K562 (cell line): ENCODE data around the gene FRMD5. TPM values are rescaled to one million over a fixed set of nuclear protein-coding genes. Genes with fewer than 3 reads are reported as not detected.

Experiments
- ATAC-seq: fragments of 200-7000 bp; cut with Tn5 transposase; 3 replicates; pipeline ENCODE4 v1.9.1; 2020; ENCODE audit warnings: moderate library complexity
- BruUV-seq: library from RNA; stranded (reverse); fragments of 400-500 nt; replicated peaks from 2 replicates; lab custom pipeline; 2021; lab: Mats Ljungman, UMichigan
- CTCF ChIA-PET: fragments of 300-600 bp; formaldehyde crosslinking; extraction: SDS; loops from one replicate; lab custom pipeline; 2021; ENCODE audit warnings: low intra/inter-chr PET ratio; lab: Yijun Ruan, JAX
- POLR2A ChIA-PET: fragments of 300-600, 350-650 bp; sonication (Branson Sonifier 250); formaldehyde crosslinking; extraction: SDS; loops from one replicate; lab custom pipeline; 2021; ENCODE audit warnings: antibody characterized with exemption, inconsistent platforms; lab: Yijun Ruan, JAX
- DNase-seq, 4 experiments: peaks; one replicate each; pipeline versions ENCODE4 v3.0.0 to v3.0.0-alpha.2; 2011 to 2018; ENCODE audit warnings: low spot score in 3 of 4, mixed read lengths in 3 of 4; ENCODE audit errors: extremely low read depth in 1 of 4
- FAIRE-seq: peaks from 2 replicates; lab custom pipeline; 2011; peaks lifted over from hg19 to GRCh38; lab: Jason Lieb, UNC
- H2AFZ ChIP-seq: 2 replicates; pipeline ENCODE4 v1.6.0; 2011; ENCODE audit warnings: low read depth, low read length, control low read depth, inconsistent platforms
- H3K27ac ChIP-seq: fragments of 200-600 bp; 3 replicates; pipeline ENCODE4 v1.8.0; 2011; ENCODE audit warnings: low read depth, mild to moderate bottlenecking, control low read depth, inconsistent platforms, low read length, moderate library complexity, mixed read lengths; ENCODE audit errors: extremely low read depth
- H3K27me3 ChIP-seq, 2 experiments: fragments of 300-600 bp in 1 of 2; 2 replicates in 1 of 2; 3 replicates in 1 of 2; pipeline versions ENCODE4 v1.6.0 to v1.8.0; 2011; ENCODE audit warnings: inconsistent platforms in 2 of 2, low read length in 2 of 2, mild to moderate bottlenecking in 1 of 2, mixed read lengths in 1 of 2, moderate library complexity in 1 of 2; ENCODE audit not compliant: control insufficient read depth in 2 of 2, insufficient read depth in 2 of 2
- H3K36me3 ChIP-seq: fragments of 300-600 bp; 3 replicates; pipeline ENCODE4 v1.8.0; 2011; ENCODE audit warnings: mild to moderate bottlenecking, low read length, inconsistent platforms; ENCODE audit not compliant: control insufficient read depth, insufficient read depth
- H3K4me1 ChIP-seq, 2 experiments: fragments of 200-600 bp in 1 of 2; replicated peaks in 1 of 2; 2 replicates in 1 of 2; 3 replicates in 1 of 2; pipeline versions ENCODE4 v1.5.1 to v1.8.0; 2011; ENCODE audit warnings: inconsistent platforms in 2 of 2, low read length in 2 of 2, mild to moderate bottlenecking in 1 of 2, mixed read lengths in 1 of 2, moderate library complexity in 1 of 2; ENCODE audit not compliant: control insufficient read depth in 2 of 2, insufficient read depth in 2 of 2
- H3K4me2 ChIP-seq: 2 replicates; pipeline ENCODE4 v1.6.1; 2011; ENCODE audit warnings: low read length, control low read depth, inconsistent platforms, mixed read lengths; ENCODE audit not compliant: insufficient read depth
- H3K4me3 ChIP-seq: fragments of 200-600 bp; sonication (generic), shearing (Covaris generic); 2 replicates; pipeline ENCODE4 v1.5.1; 2016; ENCODE audit warnings: control low read depth, inconsistent platforms
- H3K79me2 ChIP-seq: fragments of 200-600 bp; 3 replicates; pipeline ENCODE4 v1.8.0; 2011; ENCODE audit warnings: low read length, inconsistent platforms; ENCODE audit not compliant: control insufficient read depth, insufficient read depth
- H3K9ac ChIP-seq, 2 experiments: 2 replicates each; pipeline versions ENCODE4 v1.6.0 to v1.6.1; 2011; ENCODE audit warnings: low read depth in 2 of 2, low read length in 2 of 2, control low read depth in 1 of 2, inconsistent platforms in 1 of 2, mild to moderate bottlenecking in 1 of 2, mixed read lengths in 1 of 2; ENCODE audit not compliant: insufficient read depth in 1 of 2
- H3K9me1 ChIP-seq: one replicate; pipeline ENCODE4 v1.6.0; 2011; ENCODE audit warnings: inconsistent platforms, mild to moderate bottlenecking, low read length, moderate library complexity; ENCODE audit not compliant: control insufficient read depth, insufficient read depth
- H3K9me3 ChIP-seq: replicated peaks from 2 replicates; pipeline ENCODE4 v1.5.1; 2011; ENCODE audit warnings: low read depth, low read length, inconsistent platforms; ENCODE audit not compliant: control insufficient read depth, insufficient read depth
- H4K20me1 ChIP-seq: replicated peaks from 2 replicates; pipeline ENCODE4 v1.6.1; 2011; ENCODE audit warnings: low read length, inconsistent platforms, mixed read lengths; ENCODE audit not compliant: control insufficient read depth, insufficient read depth
- BRF1 ChIP-seq: IDR thresholded peaks from 3 replicates; pipeline ENCODE4 v1.6.1; 2011; ENCODE audit warnings: borderline replicate concordance, mild to moderate bottlenecking; ENCODE audit not compliant: insufficient read length; ENCODE audit errors: extremely low read depth
- CCAR2 ChIP-seq: fragments of 200-400 bp; formaldehyde crosslinking; IDR thresholded peaks from 2 replicates; pipeline ENCODE4 v1.6.1; 2017; ENCODE audit warnings: mild to moderate bottlenecking, low read depth, low read length
- HCFC1 ChIP-seq: IDR thresholded peaks from 2 replicates; pipeline ENCODE4 v1.6.1; 2012; ENCODE audit warnings: low read depth, low read length, improper control_type of control experiment
- THRAP3 ChIP-seq: fragments of 450-650 bp; IDR thresholded peaks from 2 replicates; pipeline ENCODE4 v1.6.1; 2016; ENCODE audit warnings: mild to moderate bottlenecking, inconsistent platforms, borderline replicate concordance
- ZBTB40 ChIP-seq, 2 experiments: fragments of 450-650 bp in 1 of 2; sonication (generic) in 1 of 2; formaldehyde crosslinking in 1 of 2; IDR thresholded peaks; 2 replicates each; pipeline versions ENCODE4 v1.7.1 to v1.9.0; 2016 to 2022; ENCODE audit warnings: inconsistent platforms in 1 of 2, mild to moderate bottlenecking in 1 of 2, missing genetic modification reagents in 1 of 2
- WGBS: fragments of 100-300 bp; shearing (Covaris generic); methylation state at CpG from one replicate; pipeline ENCODE4 v1.1.6; 2016; ENCODE audit warnings: low coverage, mixed read lengths; ENCODE audit not compliant: insufficient coverage; ENCODE audit errors: missing lambda C conversion rate; 5-methylcytosine and 5-hydroxymethylcytosine counted together
- in situ Hi-C: fragments of 300-500 bp; cut with MboI; formaldehyde crosslinking; loops from 4 replicates; pipeline ENCODE4 v1.15.0; 2018; ENCODE audit warnings: inconsistent platforms, mixed read lengths
- intact Hi-C: fragments of 100-400 bp; cut with micrococcal nuclease; formaldehyde crosslinking; loops from 2 replicates; pipeline ENCODE4 v1.14.2; 2022
- polyA plus RNA-seq, 8 experiments: library from polyadenylated mRNA; depleted of rRNA in 4 of 8; stranded (reverse) in 5 of 8; unstranded in 3 of 8; fragments of >200 nt; fragmentation: Nextera tagmentation in 2 of 8; fragmentation: Illumina TruSeq in 1 of 8; extraction: Ambion mirVana in 2 of 8; extraction: Trizol in 1 of 8; gene quantifications; 2 replicates each; pipeline versions ENCODE4 v1.2.1 to v1.2.3, GENCODE V29; 2011 to 2014; ENCODE audit warnings: inconsistent platforms in 1 of 8, missing spikeins in 1 of 8
- total RNA-seq, 7 experiments: library from RNA; depleted of rRNA in 6 of 7; stranded (reverse); fragments of >200 nt in 6 of 7; fragmentation: Illumina TruSeq in 2 of 7; extraction: Trizol in 2 of 7; gene quantifications; 2 replicates each; pipeline versions ENCODE4 v1.2.1 to v1.2.3, GENCODE V29; 2011 to 2021; ENCODE audit warnings: low replicate concordance in 1 of 7

The FRMD5 gene
- total and polyA plus RNA-seq, 9 of the 15 experiments (the other 6 are each of a cell fraction or from before 2014, with no cell fraction given) = 0.13 to 0.38 TPM; not detected in 7

- Histone ChIP-seq H3K4me3 (no peak overlapping the region), H3K27ac (no peak overlapping the region)
- no TSS peak for BruUV-seq
Measured at GRCh38 chr15:43931790-43932435, 263.2 kb downstream of the FRMD5 start.

More at GRCh38 chr15:43931790-43932435, 263.2 kb downstream of the FRMD5 start:
- no peaks in the 10 kb centered on the region for H4K20me1 ChIP-seq
- H3K9me1 ChIP-seq = no peaks in the 10 kb centered on the region
- H3K79me2 ChIP-seq = no peaks in the 10 kb centered on the region
- in situ Hi-C loops (no loop called here), intact Hi-C loops (no loop called here)
- H3K9me3 ChIP-seq = no peaks in the 10 kb centered on the region
- WGBS = 0% methylated on average over 3 of the region's 3 CpGs
- H3K27me3 ChIP-seq = peaks cover 18 to 64% of the 10 kb centered on the region in 2 experiments
- H3K36me3 ChIP-seq = no peaks in the 10 kb centered on the region
- H3K4me2 ChIP-seq = no peak overlapping the region
- ATAC-seq (no peak), FAIRE-seq (no peak), DNase-seq (no peak)
- no peak for TF ChIP-seq HCFC1
- no peak for TF ChIP-seq ZBTB40 (IDR thresholded peaks at IDR 0.05)
- TF ChIP-seq ZBTB40 (CRISPR knock-in tag; IDR thresholded peaks at IDR 0.05) = no peak
- no peak for TF ChIP-seq THRAP3
- TF ChIP-seq CCAR2 = no peak
- no peak for TF ChIP-seq BRF1
- ChIA-PET POLR2A (interaction anchor here (0.6 kb wide), 1 partner anchor 121 kb away, joined by 3 read pairs; no protein-coding TSS in a partner anchor), CTCF (no interaction called here)
- no peaks in the 10 kb centered on the region for H3K4me1 ChIP-seq
- H3K9ac ChIP-seq = no peak overlapping the region
- no peak overlapping the region for H2AFZ ChIP-seq
